SU-DHL-6 (cell line): ENCODE results near the gene RELN.

Source experiments
- H2AFZ ChIP-seq: fragments of 200-600 bp; sonication (generic); 2 replicates; pipeline ENCODE4 v1.6.1; 2014; ENCODE audit warnings: low read depth, mild to moderate bottlenecking, moderate library complexity, mixed read lengths, antibody characterized with exemption, low read length; ENCODE audit not compliant: severe bottlenecking
- H3F3A ChIP-seq: fragments of 200-600 bp; shearing (Covaris generic); 2 replicates; pipeline ENCODE4 v1.6.0; 2016; ENCODE audit warnings: antibody characterized with exemption, mild to moderate bottlenecking; ENCODE audit not compliant: insufficient read depth
- H3K27ac ChIP-seq: fragments of 200-600 bp; sonication (generic); 2 replicates; pipeline ENCODE4 v1.5.1; 2016; ENCODE audit warnings: low read depth, mild to moderate bottlenecking, low read length, moderate library complexity, mixed read lengths
- H3K27me3 ChIP-seq: fragments of 200-600 bp; sonication (generic), shearing (Covaris generic); 2 replicates; pipeline ENCODE4 v1.6.0; 2014; ENCODE audit warnings: mild to moderate bottlenecking, low read length
- H3K36me3 ChIP-seq: fragments of 200-600 bp; sonication (generic); 2 replicates; pipeline ENCODE4 v1.6.1; 2014; ENCODE audit warnings: mild to moderate bottlenecking, low read length, mixed read lengths
- H3K4me2 ChIP-seq: fragments of 300-600, 200-600 bp; shearing (Covaris generic), sonication (generic); 2 replicates; pipeline ENCODE4 v1.6.0; 2014; ENCODE audit warnings: low read length, low read depth, mild to moderate bottlenecking; ENCODE audit not compliant: poor library complexity, severe bottlenecking
- H3K4me3 ChIP-seq: fragments of 200-600 bp; sonication (generic); 2 replicates; pipeline ENCODE4 v1.5.1; 2014; ENCODE audit warnings: antibody characterized with exemption, low read length, mild to moderate bottlenecking, mixed read lengths; ENCODE audit not compliant: insufficient read depth, poor library complexity, severe bottlenecking
- H3K79me2 ChIP-seq: fragments of 200-600 bp; sonication (generic); 2 replicates; pipeline ENCODE4 v1.6.1; 2014; ENCODE audit warnings: mild to moderate bottlenecking, low read length, moderate library complexity; ENCODE audit not compliant: insufficient read depth
- H3K9ac ChIP-seq: fragments of 200-600 bp; sonication (generic); 2 replicates; pipeline ENCODE4 v1.7.0; 2014; ENCODE audit warnings: mild to moderate bottlenecking, low read length
- H3K9me2 ChIP-seq: fragments of 200-600 bp; sonication (generic); replicated peaks from 2 replicates; pipeline ENCODE4 v1.6.1; 2014; ENCODE audit warnings: low read length; ENCODE audit not compliant: insufficient read depth
- H3K9me3 ChIP-seq: fragments of 200-600 bp; sonication (generic); 2 replicates; pipeline ENCODE4 v1.6.1; 2014; ENCODE audit warnings: low read length, mixed read lengths; ENCODE audit not compliant: insufficient read depth
- H4K20me1 ChIP-seq: fragments of 200-600 bp; sonication (generic); 2 replicates; pipeline ENCODE4 v1.6.1; 2014; ENCODE audit warnings: low read depth, mild to moderate bottlenecking, antibody characterized with exemption, low read length, moderate library complexity, mixed read lengths
- EZH2phosphoT487 ChIP-seq: fragments of 200-600 bp; sonication (generic), shearing (Covaris generic); conservative IDR thresholded peaks from 2 replicates; pipeline ENCODE4 v1.6.1; 2018; ENCODE audit warnings: mild to moderate bottlenecking, antibody characterized with exemption, low read length, moderate library complexity, mixed read lengths
- TF ChIP-seq, protein P1 (sequence below): fragments of 200-600 bp; sonication (generic); IDR thresholded peaks from one replicate; pipeline ENCODE4 v1.5.1; 2017; ENCODE audit warnings: antibody characterized with exemption, mild to moderate bottlenecking, low read length, moderate library complexity; ENCODE audit not compliant: insufficient read depth, poor library complexity, severe bottlenecking

RELN gene

DNA sequence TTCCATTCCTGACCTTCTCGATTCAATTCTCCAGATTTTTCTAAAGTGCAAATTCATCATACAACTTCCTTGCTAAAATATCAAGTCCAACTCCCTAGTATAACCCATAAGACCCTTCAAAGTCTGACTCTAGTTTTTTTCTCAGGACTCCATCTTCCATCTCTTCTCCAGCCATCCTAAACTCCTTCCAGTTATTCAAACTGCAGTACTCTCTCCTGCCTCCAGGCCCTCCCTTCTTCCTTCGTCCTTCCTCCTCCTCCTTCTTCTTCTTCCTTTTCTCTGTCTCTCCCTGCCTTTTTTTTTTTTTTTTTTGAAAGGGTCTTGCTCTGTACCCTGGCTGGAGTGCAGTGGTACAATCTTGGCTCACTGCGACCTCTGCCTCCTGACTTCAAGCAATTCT, 111.9 kb downstream of the RELN start:
- Histone ChIP-seq H3K9me2 (no peaks in the 10 kb centered on the region), H3K79me2 (no peaks in the 10 kb centered on the region), H3K36me3 (no peaks in the 10 kb centered on the region), H3K9ac (no peak overlapping the region), H3K27me3 (no peaks in the 10 kb centered on the region), H2AFZ (no peak overlapping the region), H3K9me3 (no peaks in the 10 kb centered on the region), H3K27ac (no peak overlapping the region), H3F3A (no peaks in the 10 kb centered on the region), H4K20me1 (no peaks in the 10 kb centered on the region), H3K4me2 (no peak overlapping the region), H3K4me3 (no peak overlapping the region)
- TF ChIP-seq, protein P1, sequence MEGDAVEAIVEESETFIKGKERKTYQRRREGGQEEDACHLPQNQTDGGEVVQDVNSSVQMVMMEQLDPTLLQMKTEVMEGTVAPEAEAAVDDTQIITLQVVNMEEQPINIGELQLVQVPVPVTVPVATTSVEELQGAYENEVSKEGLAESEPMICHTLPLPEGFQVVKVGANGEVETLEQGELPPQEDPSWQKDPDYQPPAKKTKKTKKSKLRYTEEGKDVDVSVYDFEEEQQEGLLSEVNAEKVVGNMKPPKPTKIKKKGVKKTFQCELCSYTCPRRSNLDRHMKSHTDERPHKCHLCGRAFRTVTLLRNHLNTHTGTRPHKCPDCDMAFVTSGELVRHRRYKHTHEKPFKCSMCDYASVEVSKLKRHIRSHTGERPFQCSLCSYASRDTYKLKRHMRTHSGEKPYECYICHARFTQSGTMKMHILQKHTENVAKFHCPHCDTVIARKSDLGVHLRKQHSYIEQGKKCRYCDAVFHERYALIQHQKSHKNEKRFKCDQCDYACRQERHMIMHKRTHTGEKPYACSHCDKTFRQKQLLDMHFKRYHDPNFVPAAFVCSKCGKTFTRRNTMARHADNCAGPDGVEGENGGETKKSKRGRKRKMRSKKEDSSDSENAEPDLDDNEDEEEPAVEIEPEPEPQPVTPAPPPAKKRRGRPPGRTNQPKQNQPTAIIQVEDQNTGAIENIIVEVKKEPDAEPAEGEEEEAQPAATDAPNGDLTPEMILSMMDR: no peak

DNA sequence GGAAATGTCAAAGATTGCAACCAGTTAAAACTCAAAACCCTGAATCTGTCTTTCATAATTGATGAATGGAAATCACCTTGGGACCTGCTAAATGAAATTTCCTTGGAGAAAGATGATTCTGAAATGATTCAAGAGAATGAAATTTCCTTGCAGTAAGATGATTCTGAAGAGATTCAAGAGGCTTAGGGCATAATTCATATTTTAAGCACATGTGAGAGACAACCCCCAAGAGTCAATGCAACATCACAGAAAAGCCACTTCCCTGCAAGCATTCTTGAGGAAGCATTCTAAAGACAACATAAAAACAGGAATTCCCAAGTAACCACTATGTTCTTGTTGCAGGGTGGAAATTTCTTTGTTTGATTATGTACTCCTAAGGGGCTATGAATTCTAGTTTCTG, 113.7 kb downstream of the RELN start:
- no peaks in the 10 kb centered on the region for H3K36me3 ChIP-seq
- H4K20me1 ChIP-seq: no peaks in the 10 kb centered on the region
- TF ChIP-seq, protein P1: no peak
- no peak for TF ChIP-seq EZH2phosphoT487
- no peak overlapping the region for H3K4me3 ChIP-seq
- H3K4me2 ChIP-seq: no peak overlapping the region
- H3K9ac ChIP-seq: no peak overlapping the region
- no peaks in the 10 kb centered on the region for H3K79me2 ChIP-seq
- no peaks in the 10 kb centered on the region for H3K27me3 ChIP-seq
- H3K9me3 ChIP-seq: no peaks in the 10 kb centered on the region
- H2AFZ ChIP-seq: no peak overlapping the region
- H3K27ac ChIP-seq: no peak overlapping the region
- no peaks in the 10 kb centered on the region for H3F3A ChIP-seq
- no peaks in the 10 kb centered on the region for H3K9me2 ChIP-seq

DNA sequence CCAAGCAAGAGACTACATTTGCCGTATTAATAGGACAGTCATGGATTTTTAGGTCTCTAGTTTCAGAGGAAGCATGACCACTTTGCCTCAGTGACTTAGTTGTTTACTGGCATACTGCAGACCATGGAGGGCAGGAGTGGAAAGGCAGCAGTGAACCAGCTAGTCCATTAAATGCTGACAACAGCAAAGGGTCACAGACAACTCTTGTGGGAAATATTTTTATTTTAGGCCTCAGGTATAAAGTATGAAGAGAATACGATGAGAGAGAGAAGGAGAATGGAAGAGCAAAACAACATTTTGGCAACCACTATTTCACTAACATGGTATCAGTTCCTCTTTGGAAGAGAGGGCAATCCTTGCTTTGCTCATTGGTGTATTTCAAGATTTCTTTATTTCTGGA, 118.0 kb downstream of the RELN start:
- H2AFZ ChIP-seq: no peak overlapping the region
- no peak overlapping the region for H3K9ac ChIP-seq
- H3K9me2 ChIP-seq: no peaks in the 10 kb centered on the region
- no peaks in the 10 kb centered on the region for H3K9me3 ChIP-seq
- H4K20me1 ChIP-seq: no peaks in the 10 kb centered on the region
- no peak overlapping the region for H3K4me3 ChIP-seq
- H3K79me2 ChIP-seq: no peaks in the 10 kb centered on the region
- no peak overlapping the region for H3K4me2 ChIP-seq
- H3K27me3 ChIP-seq: no peaks in the 10 kb centered on the region
- no peaks in the 10 kb centered on the region for H3K36me3 ChIP-seq
- no peak overlapping the region for H3K27ac ChIP-seq
- H3F3A ChIP-seq: no peaks in the 10 kb centered on the region
- TF ChIP-seq, protein P1: no peak

DNA sequence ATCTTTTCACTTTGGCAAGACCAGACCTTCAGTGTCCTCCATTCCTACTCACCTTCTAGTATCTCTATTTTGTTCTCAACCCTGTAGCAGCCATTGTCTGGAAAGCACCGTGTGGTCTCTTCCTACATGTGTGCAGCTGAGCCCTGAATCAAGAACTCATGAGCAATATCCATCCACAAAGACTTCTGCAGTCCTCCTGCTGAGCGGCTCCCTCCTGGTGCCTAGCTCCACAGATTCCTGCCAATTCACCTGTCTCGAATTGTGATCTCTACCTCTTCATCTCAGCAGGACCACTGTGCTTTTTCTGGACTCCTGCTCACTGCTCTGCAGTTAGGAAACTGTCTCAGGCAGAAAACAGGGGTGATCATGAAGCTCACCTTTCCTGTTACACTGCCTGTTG, 118.8 kb downstream of the RELN start:
- no peak overlapping the region for H3K4me3 ChIP-seq
- no peaks in the 10 kb centered on the region for H3F3A ChIP-seq
- H4K20me1 ChIP-seq: no peaks in the 10 kb centered on the region
- H3K27ac ChIP-seq: no peak overlapping the region
- no peak overlapping the region for H2AFZ ChIP-seq
- H3K9me3 ChIP-seq: no peaks in the 10 kb centered on the region
- TF ChIP-seq, protein P1: no peak
- no peak for TF ChIP-seq EZH2phosphoT487
- H3K4me2 ChIP-seq: no peak overlapping the region
- H3K9me2 ChIP-seq: no peaks in the 10 kb centered on the region
- no peaks in the 10 kb centered on the region for H3K79me2 ChIP-seq
- no peak overlapping the region for H3K9ac ChIP-seq
- H3K36me3 ChIP-seq: no peaks in the 10 kb centered on the region
- H3K27me3 ChIP-seq: no peaks in the 10 kb centered on the region
